Measurements from ENCODE around the gene NSUN3. TPM values are rescaled to one million over a fixed set of nuclear protein-coding genes. Genes with fewer than 3 reads are reported as not detected.

The NSUN3 gene
- total RNA-seq, 4 donors from 2014 or later = 7.4 to 11.9 (median 8.0) TPM

DNA sequence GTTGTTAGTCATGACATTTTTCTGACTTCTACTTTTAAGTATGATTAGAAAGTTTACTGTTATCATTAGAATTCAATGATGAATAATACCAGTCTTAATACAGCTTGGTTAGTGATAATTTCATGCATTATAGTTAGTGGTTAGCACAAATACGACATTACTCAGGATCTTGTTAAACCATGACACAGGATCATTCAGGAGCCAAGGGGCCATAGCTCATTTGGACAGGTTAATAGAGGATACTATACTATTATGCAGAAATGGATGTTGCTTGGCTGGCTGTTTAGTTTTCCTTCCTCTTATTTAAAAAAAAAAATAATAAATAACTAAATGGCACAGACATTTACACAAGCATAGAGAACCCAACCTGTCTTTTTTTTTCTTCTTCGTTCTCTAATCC lies 55.5 kb downstream of the NSUN3 start:
- H3K4me3 ChIP-seq = no peak overlapping the region
- WGBS = 82% methylated on average over 2 of the region's 2 CpGs
- no peaks in the 10 kb centered on the region for H3K9me3 ChIP-seq
- H3K27me3 ChIP-seq = no peaks in the 10 kb centered on the region
- H3K27ac ChIP-seq (replicated peaks in 1 of 4) = no peak overlapping the region
- DNase-seq (ENCODE audit: extremely low spot score) = no peak
- TF ChIP-seq POLR2A (IDR thresholded peaks at IDR 0.05; ENCODE audit: low read depth) (no peak), EP300 (IDR thresholded peaks at IDR 0.05) (no peak), POLR2AphosphoS5 (IDR thresholded peaks at IDR 0.05) (no peak)
- intact Hi-C loops (cut with DNase I) = no loop called here
- peaks cover 0 to 10% (median 2%) of the 10 kb centered on the region in 4 donors for H3K4me1 ChIP-seq
- peaks cover 0 to 5% (median under 1%) of the 10 kb centered on the region in 4 donors for H3K36me3 ChIP-seq

GRCh38 chr3:94121161-94121560 lies 58.3 kb downstream of the NSUN3 start:
- 96% methylated on average over 2 of the region's 2 CpGs for WGBS
- peaks cover 2 to 14% (median 9%) of the 10 kb centered on the region in 4 donors for H3K36me3 ChIP-seq
- TF ChIP-seq POLR2AphosphoS5 (IDR thresholded peaks at IDR 0.05) = no peak
- no peak overlapping the region for H3K4me3 ChIP-seq
- H3K9me3 ChIP-seq = no peaks in the 10 kb centered on the region
- intact Hi-C loops (cut with DNase I) = no loop called here
- no peak for DNase-seq (ENCODE audit: extremely low spot score)
- no peaks in the 10 kb centered on the region for H3K27me3 ChIP-seq
- no peaks in the 10 kb centered on the region for H3K4me1 ChIP-seq
- no peak overlapping the region for H3K27ac ChIP-seq (replicated peaks in 1 of 4)

- no peak overlapping the region for H3K4me3 ChIP-seq
- 51% methylated on average over 2 of the region's 2 CpGs for WGBS
- DNase-seq (ENCODE audit: extremely low spot score) = no peak
- H3K36me3 ChIP-seq = peaks cover 9 to 35% (median 21%) of the 10 kb centered on the region in 4 donors
- TF ChIP-seq POLR2AphosphoS5 (IDR thresholded peaks at IDR 0.05) = no peak
- TF ChIP-seq CTCF (IDR thresholded peaks at IDR 0.05) = no peak
- TF ChIP-seq EP300 (IDR thresholded peaks at IDR 0.05) = no peak
- TF ChIP-seq POLR2A (IDR thresholded peaks at IDR 0.05; ENCODE audit: low read depth) = no peak
- H3K4me1 ChIP-seq = peaks cover 0 to 11% (median 5%) of the 10 kb centered on the region in 4 donors
- H3K27me3 ChIP-seq = no peaks in the 10 kb centered on the region
- intact Hi-C loops (cut with DNase I) = no loop called here
- no peaks in the 10 kb centered on the region for H3K9me3 ChIP-seq
- H3K27ac ChIP-seq (replicated peaks in 1 of 4) = no peak overlapping the region
These were observed 64.3 kb downstream of the NSUN3 start for GRCh38 chr3:94127115-94127514.

- WGBS = 85% methylated on average over 2 of the region's 2 CpGs
- TF ChIP-seq EP300 (IDR thresholded peaks at IDR 0.05) (no peak), POLR2A (IDR thresholded peaks at IDR 0.05; ENCODE audit: low read depth) (no peak), POLR2AphosphoS5 (IDR thresholded peaks at IDR 0.05) (no peak)
- Histone ChIP-seq H3K36me3 (peaks cover under 1 to 31% (median 18%) of the 10 kb centered on the region in 4 donors), H3K27me3 (no peaks in the 10 kb centered on the region), H3K9me3 (no peaks in the 10 kb centered on the region), H3K27ac (replicated peaks in 1 of 4) (no peak overlapping the region), H3K4me3 (no peak overlapping the region), H3K4me1 (peaks cover 0 to 11% (median 5%) of the 10 kb centered on the region in 4 donors)
- intact Hi-C loops (cut with DNase I) = no loop called here
- no peak for DNase-seq (ENCODE audit: extremely low spot score)
These were observed 67.8 kb downstream of the NSUN3 start for GRCh38 chr3:94130690-94131089.

GRCh38 chr3:94132777-94133176 lies 69.9 kb downstream of the NSUN3 start:
- H3K36me3 ChIP-seq = peaks cover 0 to 12% (median 7%) of the 10 kb centered on the region in 4 donors
- no peaks in the 10 kb centered on the region for H3K27me3 ChIP-seq
- TF ChIP-seq POLR2AphosphoS5 (IDR thresholded peaks at IDR 0.05) = no peak
- TF ChIP-seq EP300 (IDR thresholded peaks at IDR 0.05) = no peak
- no peak for TF ChIP-seq POLR2A (IDR thresholded peaks at IDR 0.05; ENCODE audit: low read depth)
- no peak for TF ChIP-seq CTCF (IDR thresholded peaks at IDR 0.05)
- H3K4me3 ChIP-seq = no peak overlapping the region
- no peak for DNase-seq (ENCODE audit: extremely low spot score)
- H3K27ac ChIP-seq (replicated peaks in 1 of 4) = no peak overlapping the region
- H3K9me3 ChIP-seq = no peaks in the 10 kb centered on the region
- H3K4me1 ChIP-seq = peaks cover 0 to 6% (median 4%) of the 10 kb centered on the region in 4 donors
- intact Hi-C loops (cut with DNase I) = no loop called here
- 27% methylated on average over 1 of the region's 1 CpG for WGBS

- intact Hi-C loops (cut with DNase I) = no loop called here
- WGBS = 74% methylated on average over 1 of the region's 1 CpG
- no peak for DNase-seq (ENCODE audit: extremely low spot score)
- Histone ChIP-seq H3K27ac (replicated peaks in 1 of 4) (no peak overlapping the region), H3K9me3 (no peaks in the 10 kb centered on the region), H3K4me3 (no peak overlapping the region), H3K36me3 (no peaks in the 10 kb centered on the region), H3K4me1 (no peaks in the 10 kb centered on the region), H3K27me3 (no peaks in the 10 kb centered on the region)
- no peak for TF ChIP-seq POLR2AphosphoS5 (IDR thresholded peaks at IDR 0.05)
- TF ChIP-seq EP300 (IDR thresholded peaks at IDR 0.05) = no peak
- no peak for TF ChIP-seq CTCF (IDR thresholded peaks at IDR 0.05)
These were observed 73.3 kb downstream of the NSUN3 start for GRCh38 chr3:94136133-94136532.
